HepG2 (cell line): ENCODE measurements around the gene NOVA2. TPM values are rescaled to one million over a fixed set of nuclear protein-coding genes. Genes with fewer than 3 reads are reported as not detected.

Experiments used
- CENPT ChIP-seq: sonication (generic); formaldehyde crosslinking; IDR thresholded peaks from 2 replicates; pipeline ENCODE4 v1.8.0; 2022; ENCODE audit warnings: low read depth, mild to moderate bottlenecking, moderate library complexity, missing genetic modification reagents
- HNRNPUL1 ChIP-seq: fragments of 200-400 bp; formaldehyde crosslinking; IDR thresholded peaks from 2 replicates; pipeline ENCODE4 v1.6.1; 2017; ENCODE audit warnings: low read depth, mild to moderate bottlenecking, low read length, moderate library complexity
- JARID2 ChIP-seq: sonication (generic); formaldehyde crosslinking; IDR thresholded peaks from 2 replicates; pipeline ENCODE4 v1.8.1; 2023; ENCODE audit warnings: missing genetic modification reagents, inconsistent platforms; ENCODE audit not compliant: insufficient replicate concordance
- KLF6 ChIP-seq: IDR thresholded peaks from 2 replicates; pipeline ENCODE4 v1.8.0; 2016; ENCODE audit warnings: missing biosample characterization, missing genetic modification reagents
- NFKBIZ ChIP-seq: IDR thresholded peaks from 2 replicates; pipeline ENCODE4 v1.6.1; 2018; ENCODE audit warnings: missing genetic modification reagents, missing compliant biosample characterization
- POGZ ChIP-seq: sonication (generic); formaldehyde crosslinking; IDR thresholded peaks from 2 replicates; pipeline ENCODE4 v1.4.0; 2020; ENCODE audit warnings: mild to moderate bottlenecking, missing genetic modification reagents
- ZNF143 ChIP-seq: sonication (generic); formaldehyde crosslinking; IDR thresholded peaks from 2 replicates; pipeline ENCODE4 v1.4.0; 2020; ENCODE audit warnings: missing genetic modification reagents
- ZNF430 ChIP-seq: sonication (generic); formaldehyde crosslinking; IDR thresholded peaks from 2 replicates; pipeline ENCODE4 v1.9.0; 2021; ENCODE audit warnings: mild to moderate bottlenecking, missing genetic modification reagents
- polyA plus RNA-seq, 8 experiments: library from polyadenylated mRNA; depleted of rRNA in 3 of 8; stranded (reverse) in 7 of 8; unstranded in 1 of 8; fragments of >200 nt; fragmentation: Illumina TruSeq in 4 of 8; extraction: Trizol in 4 of 8; gene quantifications; 2 replicates each; pipeline versions ENCODE4 v1.2.1 to v1.2.3, GENCODE V29; 2011 to 2016; ENCODE audit warnings: low read depth in 4 of 8, missing spikeins in 1 of 8, mixed read lengths in 1 of 8; ENCODE audit not compliant: insufficient read depth in 1 of 8
- total RNA-seq, 5 experiments: library from RNA; depleted of rRNA; stranded (reverse); fragments of >200 nt; fragmentation: Illumina TruSeq; extraction: Trizol; gene quantifications; 2 replicates each; pipeline ENCODE4 v1.2.3, GENCODE V29; 2016; ENCODE audit warnings: low read depth in 1 of 5
- TF ChIP-seq, protein P1 (sequence below): sonication (generic); formaldehyde crosslinking; IDR thresholded peaks from 2 replicates; pipeline ENCODE4 v1.5.0; 2020; ENCODE audit warnings: mild to moderate bottlenecking, missing genetic modification reagents, moderate library complexity
- TF ChIP-seq, protein P2 (sequence below): sonication (generic); formaldehyde crosslinking; IDR thresholded peaks from 2 replicates; pipeline ENCODE4 v1.5.0; 2020; ENCODE audit warnings: mild to moderate bottlenecking, missing genetic modification reagents
- TF ChIP-seq, protein P3 (sequence below): sonication (generic); formaldehyde crosslinking; IDR thresholded peaks from 2 replicates; pipeline ENCODE4 v1.5.1; 2020; ENCODE audit warnings: missing genetic modification reagents, mild to moderate bottlenecking, borderline replicate concordance
- TF ChIP-seq, protein P4 (sequence below), 2 experiments: sonication (generic) in 1 of 2; formaldehyde crosslinking in 1 of 2; IDR thresholded peaks; 2 replicates each; pipeline versions ENCODE4 v1.5.1 to v1.6.1; 2011 to 2020; ENCODE audit warnings: borderline replicate concordance in 1 of 2, low read depth in 1 of 2, low read length in 1 of 2, mild to moderate bottlenecking in 1 of 2, missing genetic modification reagents in 1 of 2, moderate library complexity in 1 of 2
- TF ChIP-seq, protein P5 (sequence below): IDR thresholded peaks from 2 replicates; pipeline ENCODE4 v1.6.1; 2016; ENCODE audit warnings: low read depth
- TF ChIP-seq, protein P6 (sequence below): sonication (generic); formaldehyde crosslinking; IDR thresholded peaks from 2 replicates; pipeline ENCODE4 v1.5.0; 2020; ENCODE audit warnings: mild to moderate bottlenecking, missing genetic modification reagents, borderline replicate concordance

Gene NOVA2
- total and polyA plus RNA-seq, 2 of the 13 experiments (the other 11 are each of a cell fraction or from before 2014, with no cell fraction given), result not detected

DNA sequence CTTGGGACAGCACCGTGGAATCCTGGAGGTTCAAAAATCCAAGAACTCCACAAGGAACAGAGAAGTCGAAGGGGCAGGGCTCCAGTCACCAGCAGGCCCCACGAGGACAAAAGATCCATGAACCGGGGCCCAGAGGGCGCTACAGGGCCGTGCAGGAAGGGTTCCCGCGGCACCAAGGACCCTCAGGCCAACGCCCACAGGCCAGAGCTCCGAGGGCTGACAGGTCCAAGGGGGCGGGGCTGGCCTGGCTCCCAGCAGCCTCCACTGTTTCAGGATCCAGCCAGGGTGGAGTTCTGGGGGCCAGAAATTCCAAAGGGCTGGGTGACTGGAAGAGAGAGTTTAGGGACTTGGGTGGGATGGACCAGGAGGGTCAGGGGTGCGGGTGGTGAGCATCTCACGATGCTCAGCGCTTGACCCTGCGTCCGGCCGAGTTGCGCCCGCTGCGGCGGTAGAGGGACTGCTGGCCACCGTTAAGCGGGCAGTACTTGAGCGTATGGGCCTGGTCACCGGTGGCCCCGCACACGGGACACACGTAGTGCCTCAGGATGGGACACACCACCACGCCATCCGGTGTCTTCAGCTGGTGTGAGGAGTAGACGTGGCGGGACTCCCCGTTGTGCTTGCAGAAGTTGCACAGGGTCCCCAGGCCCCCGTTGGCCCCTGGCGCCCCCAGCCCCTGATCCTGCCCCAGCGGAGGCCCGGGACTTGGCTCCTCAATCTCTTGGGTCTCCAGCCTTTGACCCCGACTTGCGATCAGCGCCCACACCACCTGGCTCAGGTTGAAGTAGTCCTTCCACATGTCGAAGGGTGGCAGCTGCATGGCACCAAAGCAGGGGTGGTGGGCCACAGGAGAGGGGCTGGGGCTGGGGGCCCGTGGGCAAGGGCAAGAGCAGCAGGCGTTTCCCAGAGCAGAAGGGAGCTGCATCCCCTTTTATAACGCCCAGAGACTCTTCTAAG lies 59.5 kb downstream of the NOVA2 start, which contains the start of gene NANOS2 (continued):
- TF ChIP-seq, protein P1, sequence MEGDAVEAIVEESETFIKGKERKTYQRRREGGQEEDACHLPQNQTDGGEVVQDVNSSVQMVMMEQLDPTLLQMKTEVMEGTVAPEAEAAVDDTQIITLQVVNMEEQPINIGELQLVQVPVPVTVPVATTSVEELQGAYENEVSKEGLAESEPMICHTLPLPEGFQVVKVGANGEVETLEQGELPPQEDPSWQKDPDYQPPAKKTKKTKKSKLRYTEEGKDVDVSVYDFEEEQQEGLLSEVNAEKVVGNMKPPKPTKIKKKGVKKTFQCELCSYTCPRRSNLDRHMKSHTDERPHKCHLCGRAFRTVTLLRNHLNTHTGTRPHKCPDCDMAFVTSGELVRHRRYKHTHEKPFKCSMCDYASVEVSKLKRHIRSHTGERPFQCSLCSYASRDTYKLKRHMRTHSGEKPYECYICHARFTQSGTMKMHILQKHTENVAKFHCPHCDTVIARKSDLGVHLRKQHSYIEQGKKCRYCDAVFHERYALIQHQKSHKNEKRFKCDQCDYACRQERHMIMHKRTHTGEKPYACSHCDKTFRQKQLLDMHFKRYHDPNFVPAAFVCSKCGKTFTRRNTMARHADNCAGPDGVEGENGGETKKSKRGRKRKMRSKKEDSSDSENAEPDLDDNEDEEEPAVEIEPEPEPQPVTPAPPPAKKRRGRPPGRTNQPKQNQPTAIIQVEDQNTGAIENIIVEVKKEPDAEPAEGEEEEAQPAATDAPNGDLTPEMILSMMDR (CRISPR knock-in tag), result peak; percentile 71
- TF ChIP-seq ZNF430 (no peak), NFKBIZ (CRISPR knock-in tag) (no peak), POGZ (CRISPR knock-in tag) (no peak), JARID2 (no peak), HNRNPUL1 (no peak), KLF6 (CRISPR knock-in tag) (no peak), CENPT (no peak), ZNF143 (CRISPR knock-in tag) (peak; percentile 49; the same call in 1 of the 2 replicates)
- TF ChIP-seq, protein P2, sequence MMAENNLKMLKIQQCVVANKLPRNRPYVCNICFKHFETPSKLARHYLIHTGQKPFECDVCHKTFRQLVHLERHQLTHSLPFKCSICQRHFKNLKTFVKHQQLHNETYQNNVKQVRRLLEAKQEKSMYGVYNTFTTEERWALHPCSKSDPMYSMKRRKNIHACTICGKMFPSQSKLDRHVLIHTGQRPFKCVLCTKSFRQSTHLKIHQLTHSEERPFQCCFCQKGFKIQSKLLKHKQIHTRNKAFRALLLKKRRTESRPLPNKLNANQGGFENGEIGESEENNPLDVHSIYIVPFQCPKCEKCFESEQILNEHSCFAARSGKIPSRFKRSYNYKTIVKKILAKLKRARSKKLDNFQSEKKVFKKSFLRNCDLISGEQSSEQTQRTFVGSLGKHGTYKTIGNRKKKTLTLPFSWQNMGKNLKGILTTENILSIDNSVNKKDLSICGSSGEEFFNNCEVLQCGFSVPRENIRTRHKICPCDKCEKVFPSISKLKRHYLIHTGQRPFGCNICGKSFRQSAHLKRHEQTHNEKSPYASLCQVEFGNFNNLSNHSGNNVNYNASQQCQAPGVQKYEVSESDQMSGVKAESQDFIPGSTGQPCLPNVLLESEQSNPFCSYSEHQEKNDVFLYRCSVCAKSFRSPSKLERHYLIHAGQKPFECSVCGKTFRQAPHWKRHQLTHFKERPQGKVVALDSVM (CRISPR knock-in tag), result peak; percentile 35; the same call in 1 of the 2 replicates
- TF ChIP-seq, protein P3, sequence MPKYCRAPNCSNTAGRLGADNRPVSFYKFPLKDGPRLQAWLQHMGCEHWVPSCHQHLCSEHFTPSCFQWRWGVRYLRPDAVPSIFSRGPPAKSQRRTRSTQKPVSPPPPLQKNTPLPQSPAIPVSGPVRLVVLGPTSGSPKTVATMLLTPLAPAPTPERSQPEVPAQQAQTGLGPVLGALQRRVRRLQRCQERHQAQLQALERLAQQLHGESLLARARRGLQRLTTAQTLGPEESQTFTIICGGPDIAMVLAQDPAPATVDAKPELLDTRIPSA (CRISPR knock-in tag), result no peak
- TF ChIP-seq, protein P4, sequence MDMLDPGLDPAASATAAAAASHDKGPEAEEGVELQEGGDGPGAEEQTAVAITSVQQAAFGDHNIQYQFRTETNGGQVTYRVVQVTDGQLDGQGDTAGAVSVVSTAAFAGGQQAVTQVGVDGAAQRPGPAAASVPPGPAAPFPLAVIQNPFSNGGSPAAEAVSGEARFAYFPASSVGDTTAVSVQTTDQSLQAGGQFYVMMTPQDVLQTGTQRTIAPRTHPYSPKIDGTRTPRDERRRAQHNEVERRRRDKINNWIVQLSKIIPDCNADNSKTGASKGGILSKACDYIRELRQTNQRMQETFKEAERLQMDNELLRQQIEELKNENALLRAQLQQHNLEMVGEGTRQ (IDR thresholded peaks at IDR 0.05; ENCODE audit: low read depth, low read length), result no peak
- TF ChIP-seq, protein P4 (CRISPR knock-in tag; IDR thresholded peaks at IDR 0.05; ENCODE audit: borderline replicate concordance), result no peak
- TF ChIP-seq, protein P5, sequence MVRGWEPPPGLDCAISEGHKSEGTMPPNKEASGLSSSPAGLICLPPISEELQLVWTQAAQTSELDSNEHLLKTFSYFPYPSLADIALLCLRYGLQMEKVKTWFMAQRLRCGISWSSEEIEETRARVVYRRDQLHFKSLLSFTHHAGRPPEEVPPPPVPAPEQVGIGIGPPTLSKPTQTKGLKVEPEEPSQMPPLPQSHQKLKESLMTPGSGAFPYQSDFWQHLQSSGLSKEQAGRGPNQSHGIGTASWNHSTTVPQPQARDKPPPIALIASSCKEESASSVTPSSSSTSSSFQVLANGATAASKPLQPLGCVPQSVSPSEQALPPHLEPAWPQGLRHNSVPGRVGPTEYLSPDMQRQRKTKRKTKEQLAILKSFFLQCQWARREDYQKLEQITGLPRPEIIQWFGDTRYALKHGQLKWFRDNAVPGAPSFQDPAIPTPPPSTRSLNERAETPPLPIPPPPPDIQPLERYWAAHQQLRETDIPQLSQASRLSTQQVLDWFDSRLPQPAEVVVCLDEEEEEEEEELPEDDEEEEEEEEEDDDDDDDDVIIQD (CRISPR knock-in tag), result no peak
- TF ChIP-seq, protein P6, sequence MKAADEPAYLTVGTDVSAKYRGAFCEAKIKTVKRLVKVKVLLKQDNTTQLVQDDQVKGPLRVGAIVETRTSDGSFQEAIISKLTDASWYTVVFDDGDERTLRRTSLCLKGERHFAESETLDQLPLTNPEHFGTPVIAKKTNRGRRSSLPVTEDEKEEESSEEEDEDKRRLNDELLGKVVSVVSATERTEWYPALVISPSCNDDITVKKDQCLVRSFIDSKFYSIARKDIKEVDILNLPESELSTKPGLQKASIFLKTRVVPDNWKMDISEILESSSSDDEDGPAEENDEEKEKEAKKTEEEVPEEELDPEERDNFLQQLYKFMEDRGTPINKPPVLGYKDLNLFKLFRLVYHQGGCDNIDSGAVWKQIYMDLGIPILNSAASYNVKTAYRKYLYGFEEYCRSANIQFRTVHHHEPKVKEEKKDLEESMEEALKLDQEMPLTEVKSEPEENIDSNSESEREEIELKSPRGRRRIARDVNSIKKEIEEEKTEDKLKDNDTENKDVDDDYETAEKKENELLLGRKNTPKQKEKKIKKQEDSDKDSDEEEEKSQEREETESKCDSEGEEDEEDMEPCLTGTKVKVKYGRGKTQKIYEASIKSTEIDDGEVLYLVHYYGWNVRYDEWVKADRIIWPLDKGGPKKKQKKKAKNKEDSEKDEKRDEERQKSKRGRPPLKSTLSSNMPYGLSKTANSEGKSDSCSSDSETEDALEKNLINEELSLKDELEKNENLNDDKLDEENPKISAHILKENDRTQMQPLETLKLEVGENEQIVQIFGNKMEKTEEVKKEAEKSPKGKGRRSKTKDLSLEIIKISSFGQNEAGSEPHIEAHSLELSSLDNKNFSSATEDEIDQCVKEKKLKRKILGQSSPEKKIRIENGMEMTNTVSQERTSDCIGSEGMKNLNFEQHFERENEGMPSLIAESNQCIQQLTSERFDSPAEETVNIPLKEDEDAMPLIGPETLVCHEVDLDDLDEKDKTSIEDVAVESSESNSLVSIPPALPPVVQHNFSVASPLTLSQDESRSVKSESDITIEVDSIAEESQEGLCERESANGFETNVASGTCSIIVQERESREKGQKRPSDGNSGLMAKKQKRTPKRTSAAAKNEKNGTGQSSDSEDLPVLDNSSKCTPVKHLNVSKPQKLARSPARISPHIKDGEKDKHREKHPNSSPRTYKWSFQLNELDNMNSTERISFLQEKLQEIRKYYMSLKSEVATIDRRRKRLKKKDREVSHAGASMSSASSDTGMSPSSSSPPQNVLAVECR (CRISPR knock-in tag), result peak; percentile 20; the same call in 1 of the 2 replicates
